ENCODE results near the gene PLAC8.
"Not testable (repeated sequence)": the region's sequence is repeated elsewhere in the genome, so short reads cannot be mapped to it uniquely, and the experiment has no call there.

The PLAC8 gene

GRCh38 chr4:83111751-83112141 lies 2.8 kb downstream of the PLAC8 start:
- not testable (repeated sequence) for DNase-seq

GRCh38 chr4:83110970-83111750 lies 3.4 kb downstream of the PLAC8 start:
- DNase-seq, result no peak

GRCh38 chr4:83110223-83110945 lies 4.1 kb downstream of the PLAC8 start:
- peak; percentile 76 for DNase-seq

- peak; percentile 50 for DNase-seq
These were observed 4.9 kb downstream of the PLAC8 start for GRCh38 chr4:83109480-83110222.

- no peak for DNase-seq
These were observed 6.2 kb downstream of the PLAC8 start for GRCh38 chr4:83108101-83108861.

- DNase-seq, result no peak
These were observed 6.9 kb downstream of the PLAC8 start for GRCh38 chr4:83107631-83108030.

- no peak for DNase-seq
These were observed 9.5 kb downstream of the PLAC8 start for GRCh38 chr4:83104991-83105390.

GRCh38 chr4:83096397-83096796 lies 18.1 kb downstream of the PLAC8 start:
- no peak for DNase-seq

GRCh38 chr4:83093060-83093640 lies 21.4 kb downstream of the PLAC8 start:
- no peak for DNase-seq

GRCh38 chr4:83089410-83090157 lies 24.9 kb downstream of the PLAC8 start:
- no peak for DNase-seq

GRCh38 chr4:83084956-83085355 lies 29.6 kb downstream of the PLAC8 start:
- not testable (repeated sequence) for DNase-seq

- no peak for DNase-seq
These were observed 30.5 kb downstream of the PLAC8 start for GRCh38 chr4:83083925-83084475.

GRCh38 chr4:83082777-83083176 lies 31.8 kb downstream of the PLAC8 start:
- no peak for DNase-seq

- DNase-seq, result no peak
These were observed 34.0 kb downstream of the PLAC8 start for GRCh38 chr4:83080561-83080960.

GRCh38 chr4:83075311-83076095 lies 39.0 kb downstream of the PLAC8 start:
- no peak for DNase-seq

- DNase-seq, result not testable (repeated sequence)
These were observed 39.7 kb downstream of the PLAC8 start for GRCh38 chr4:83074783-83075182.

GRCh38 chr4:83074086-83074704 lies 40.3 kb downstream of the PLAC8 start:
- peak; percentile 5 for DNase-seq

- no peak for DNase-seq
These were observed 43.4 kb downstream of the PLAC8 start for GRCh38 chr4:83071116-83071515.

GRCh38 chr4:83067058-83067639 lies 47.4 kb downstream of the PLAC8 start:
- DNase-seq, result no peak

GRCh38 chr4:83065266-83065665 lies 49.3 kb downstream of the PLAC8 start:
- DNase-seq, result no peak

Measured in DMS79 (cell line).